ENCODE data around the gene GSTA1.

DNA sequence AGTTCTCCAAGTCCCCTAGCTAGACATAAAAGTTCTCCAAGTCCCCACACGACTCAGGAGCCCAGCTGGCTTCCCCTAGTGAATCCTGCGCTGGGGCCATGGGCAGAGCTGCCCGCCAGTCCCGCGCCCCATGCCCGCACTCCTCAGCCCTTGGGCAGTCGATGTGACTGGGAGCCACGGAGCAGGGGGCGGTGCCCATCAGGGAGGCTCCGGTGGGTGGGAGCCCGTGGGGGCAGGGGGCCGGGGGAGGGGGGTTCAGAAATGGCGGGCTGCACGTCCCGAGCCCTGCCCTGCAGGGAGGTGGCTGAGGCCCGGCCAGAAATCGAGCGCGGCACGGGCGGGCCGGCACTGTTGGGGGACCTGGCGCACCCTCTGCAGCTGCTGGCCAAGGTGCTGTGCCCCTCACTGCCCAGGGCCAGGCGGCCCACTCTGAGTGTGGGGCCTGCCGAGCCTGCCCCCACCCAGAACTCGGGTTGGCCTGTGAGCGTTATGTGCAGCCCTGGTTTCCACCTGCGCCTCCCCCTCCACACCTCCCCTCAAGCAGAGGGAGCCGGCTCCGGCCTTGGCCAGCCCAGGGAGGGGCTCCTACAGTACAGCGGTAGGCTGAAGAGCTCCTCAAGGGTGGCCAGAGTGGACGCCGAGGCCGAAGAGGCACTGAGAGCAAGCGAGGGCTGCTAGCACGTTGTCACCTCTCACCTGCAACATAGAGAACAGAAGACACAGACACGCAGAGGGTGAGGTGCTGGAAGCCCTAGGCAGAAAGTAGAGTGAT lies 25.6 kb upstream of the GSTA1 start:
- no peak for TF ChIP-seq POLR2A (IDR thresholded peaks at IDR 0.05)
- TF ChIP-seq, protein P1, sequence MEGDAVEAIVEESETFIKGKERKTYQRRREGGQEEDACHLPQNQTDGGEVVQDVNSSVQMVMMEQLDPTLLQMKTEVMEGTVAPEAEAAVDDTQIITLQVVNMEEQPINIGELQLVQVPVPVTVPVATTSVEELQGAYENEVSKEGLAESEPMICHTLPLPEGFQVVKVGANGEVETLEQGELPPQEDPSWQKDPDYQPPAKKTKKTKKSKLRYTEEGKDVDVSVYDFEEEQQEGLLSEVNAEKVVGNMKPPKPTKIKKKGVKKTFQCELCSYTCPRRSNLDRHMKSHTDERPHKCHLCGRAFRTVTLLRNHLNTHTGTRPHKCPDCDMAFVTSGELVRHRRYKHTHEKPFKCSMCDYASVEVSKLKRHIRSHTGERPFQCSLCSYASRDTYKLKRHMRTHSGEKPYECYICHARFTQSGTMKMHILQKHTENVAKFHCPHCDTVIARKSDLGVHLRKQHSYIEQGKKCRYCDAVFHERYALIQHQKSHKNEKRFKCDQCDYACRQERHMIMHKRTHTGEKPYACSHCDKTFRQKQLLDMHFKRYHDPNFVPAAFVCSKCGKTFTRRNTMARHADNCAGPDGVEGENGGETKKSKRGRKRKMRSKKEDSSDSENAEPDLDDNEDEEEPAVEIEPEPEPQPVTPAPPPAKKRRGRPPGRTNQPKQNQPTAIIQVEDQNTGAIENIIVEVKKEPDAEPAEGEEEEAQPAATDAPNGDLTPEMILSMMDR (IDR thresholded peaks at IDR 0.05): no peak
